T-helper 1 cell (primary cell): ENCODE data around the gene GRM2.

Experiments
- DNase-seq, 5 donors: peaks; one replicate each; pipeline ENCODE4 v3.0.0-alpha.2; 2012 to 2020

Gene GRM2

GRCh38 chr3:51680663-51681230 lies 26.1 kb upstream of the GRM2 start:
- DNase-seq = no peak

GRCh38 chr3:51681453-51681852 lies 25.4 kb upstream of the GRM2 start:
- peak in 4 of 5 donors; percentile 25 to 84 (median 38) for DNase-seq

GRCh38 chr3:51682079-51682478 lies 24.8 kb upstream of the GRM2 start:
- DNase-seq = peak; percentile 32 to 93 (median 65)

- no peak for DNase-seq
Observed at GRCh38 chr3:51682526-51682925, 24.3 kb upstream of the GRM2 start.

DNA sequence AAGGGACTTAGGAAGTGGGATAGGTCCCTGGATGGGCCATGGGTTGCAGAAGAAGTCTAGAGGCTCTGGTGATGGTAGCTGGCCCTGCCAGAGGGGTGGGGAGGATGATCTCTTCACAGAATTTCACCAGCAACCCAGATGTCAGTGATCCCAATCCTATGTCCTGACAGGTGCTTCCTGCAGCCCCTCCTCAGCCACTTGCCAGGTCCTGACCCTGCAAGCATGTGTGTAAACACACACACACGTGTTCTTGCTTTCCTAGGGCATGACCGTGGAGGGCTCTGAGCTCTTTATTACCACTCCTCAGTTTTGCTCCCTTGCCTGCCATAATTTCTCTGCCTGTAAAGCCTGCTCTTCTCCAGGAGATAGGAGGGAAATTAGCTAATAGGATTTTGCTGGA lies 23.3 kb upstream of the GRM2 start:
- no peak for DNase-seq

DNA sequence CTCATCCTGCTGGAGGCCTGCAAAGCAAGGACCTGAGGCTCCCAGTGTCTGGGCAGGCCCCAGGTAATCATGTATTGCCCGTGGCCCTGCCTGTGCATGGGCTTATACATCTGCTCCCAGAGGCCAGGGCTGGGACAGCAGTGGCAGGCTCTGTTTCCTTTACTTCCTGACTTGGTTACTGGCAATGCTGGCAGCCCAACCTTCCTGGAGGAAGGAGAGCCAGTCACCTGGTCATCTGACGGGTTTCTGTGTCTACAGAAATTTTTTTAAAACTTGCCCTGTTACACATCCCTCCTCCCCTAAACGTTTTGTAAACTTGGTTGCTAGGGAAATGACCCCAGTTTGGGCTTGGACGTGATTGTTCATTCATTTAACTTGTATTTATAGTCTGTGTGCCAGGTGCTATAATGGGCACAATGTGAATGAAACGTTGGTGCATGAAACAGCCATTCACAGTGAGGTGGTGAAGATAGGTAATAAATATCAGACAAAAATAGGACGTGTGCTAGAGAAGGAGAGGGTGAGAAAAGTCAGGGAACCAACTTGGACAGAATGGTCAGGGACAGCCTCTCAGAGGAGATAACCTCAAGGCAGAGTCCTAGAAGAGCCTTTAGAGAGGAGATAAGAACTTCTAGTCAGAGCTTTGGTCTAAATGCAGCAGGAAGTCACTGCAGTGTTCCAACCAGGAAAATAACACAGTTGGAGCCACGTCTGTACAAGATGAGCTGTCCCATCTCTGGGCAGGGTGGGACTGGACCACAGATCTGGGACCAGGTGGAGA lies 21.7 kb upstream of the GRM2 start:
- peak in 1 of 5 donors; percentile 40 for DNase-seq

DNA sequence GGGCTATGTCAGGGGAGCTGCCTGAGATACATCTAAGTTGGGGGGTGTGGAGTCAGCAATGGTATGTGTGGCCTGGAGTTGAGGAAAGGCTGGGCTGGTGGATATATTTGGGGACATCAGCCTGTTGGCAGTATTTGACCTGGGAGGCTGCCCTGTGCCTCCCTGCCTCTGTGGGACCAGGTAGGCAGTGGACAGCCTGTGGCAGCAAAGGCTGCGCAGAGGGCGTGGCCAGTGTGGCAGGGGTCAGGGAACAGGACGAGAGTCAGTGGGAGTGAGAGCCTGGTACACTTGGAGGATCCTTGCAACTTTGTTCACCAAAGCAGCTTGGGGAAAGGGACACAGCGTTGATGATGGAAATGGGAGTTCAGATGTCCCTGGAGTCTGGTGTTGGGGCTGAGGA lies 20.8 kb upstream of the GRM2 start:
- no peak for DNase-seq

GRCh38 chr3:51686512-51687215 lies 20.2 kb upstream of the GRM2 start:
- peak; percentile 71 to 97 (median 76) for DNase-seq

GRCh38 chr3:51687431-51688205 lies 19.2 kb upstream of the GRM2 start:
- no peak for DNase-seq

DNA sequence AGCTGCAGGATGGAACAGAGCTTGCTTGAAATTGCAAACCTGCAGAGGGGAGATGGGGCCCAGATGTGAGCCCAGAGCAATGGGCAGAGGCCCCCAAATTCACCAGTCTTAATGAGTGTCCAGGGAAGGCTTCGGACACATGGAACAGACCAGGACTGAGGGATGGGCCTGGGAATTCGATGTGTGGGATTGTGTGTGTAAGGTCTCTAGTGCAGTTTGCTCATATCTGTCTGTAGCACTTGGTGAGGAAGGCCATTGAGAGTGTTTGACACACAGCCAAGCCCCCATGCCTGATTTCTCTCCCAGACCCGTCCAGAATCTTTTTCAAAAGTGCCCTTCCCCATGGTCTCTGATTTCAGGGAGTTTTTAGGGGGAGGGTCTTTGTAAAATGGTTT lies 18.7 kb upstream of the GRM2 start:
- DNase-seq = no peak

- DNase-seq = no peak
Observed at GRCh38 chr3:51691021-51691420, 15.8 kb upstream of the GRM2 start.

- no peak for DNase-seq
Observed at GRCh38 chr3:51691949-51692348, 14.9 kb upstream of the GRM2 start.

GRCh38 chr3:51692980-51693395 lies 13.9 kb upstream of the GRM2 start:
- DNase-seq = no peak

GRCh38 chr3:51696954-51697353 lies 9.9 kb upstream of the GRM2 start:
- DNase-seq = no peak

- no peak for DNase-seq
Observed at GRCh38 chr3:51698209-51698608, 8.7 kb upstream of the GRM2 start.

DNA sequence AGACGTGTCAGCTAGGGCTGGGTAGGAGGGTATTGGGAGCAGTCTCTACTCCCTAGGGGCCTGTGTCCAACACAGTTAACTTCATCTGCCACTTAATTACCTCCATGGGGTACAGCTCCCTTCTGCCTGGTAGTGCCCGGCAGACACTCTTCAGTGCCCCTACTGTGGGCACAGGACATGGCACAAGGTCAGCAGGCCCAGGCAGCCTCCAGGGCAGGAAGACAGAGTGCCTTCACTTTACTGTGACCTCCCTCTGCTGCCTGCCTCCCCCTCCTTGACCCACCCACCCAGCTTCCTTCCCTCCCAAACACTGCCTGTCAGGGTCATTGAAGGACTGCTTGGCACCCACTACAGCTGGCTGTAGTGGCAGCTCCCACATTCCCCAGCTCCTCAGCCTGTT lies 6.5 kb upstream of the GRM2 start:
- DNase-seq = no peak

GRCh38 chr3:51702156-51702555 lies 4.7 kb upstream of the GRM2 start:
- no peak for DNase-seq

GRCh38 chr3:51703068-51703760 lies 3.7 kb upstream of the GRM2 start:
- no peak for DNase-seq

DNA sequence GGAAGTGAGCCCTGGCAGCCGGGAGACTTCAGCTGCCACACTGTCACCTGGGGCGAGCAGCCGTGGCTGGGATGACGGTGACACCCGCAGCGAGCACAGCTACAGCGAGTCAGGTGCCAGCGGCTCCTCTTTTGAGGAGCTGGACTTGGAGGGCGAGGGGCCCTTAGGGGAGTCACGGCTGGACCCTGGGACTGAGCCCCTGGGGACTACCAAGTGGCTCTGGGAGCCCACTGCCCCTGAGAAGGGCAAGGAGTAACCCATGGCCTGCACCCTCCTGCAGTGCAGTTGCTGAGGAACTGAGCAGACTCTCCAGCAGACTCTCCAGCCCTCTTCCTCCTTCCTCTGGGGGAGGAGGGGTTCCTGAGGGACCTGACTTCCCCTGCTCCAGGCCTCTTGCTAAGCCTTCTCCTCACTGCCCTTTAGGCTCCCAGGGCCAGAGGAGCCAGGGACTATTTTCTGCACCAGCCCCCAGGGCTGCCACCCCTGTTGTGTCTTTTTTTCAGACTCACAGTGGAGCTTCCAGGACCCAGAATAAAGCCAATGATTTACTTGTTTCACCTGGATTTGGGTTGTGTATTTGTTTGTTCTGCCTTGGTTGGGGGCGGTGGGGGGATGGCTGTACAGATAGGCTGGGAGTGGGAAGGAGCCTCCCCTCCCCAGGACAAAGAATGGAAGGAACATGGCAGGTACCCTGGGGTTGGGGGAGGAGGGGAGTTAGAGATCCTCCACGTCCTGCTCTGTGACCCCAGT lies 2.9 kb upstream of the GRM2 start:
- DNase-seq = no peak

DNA sequence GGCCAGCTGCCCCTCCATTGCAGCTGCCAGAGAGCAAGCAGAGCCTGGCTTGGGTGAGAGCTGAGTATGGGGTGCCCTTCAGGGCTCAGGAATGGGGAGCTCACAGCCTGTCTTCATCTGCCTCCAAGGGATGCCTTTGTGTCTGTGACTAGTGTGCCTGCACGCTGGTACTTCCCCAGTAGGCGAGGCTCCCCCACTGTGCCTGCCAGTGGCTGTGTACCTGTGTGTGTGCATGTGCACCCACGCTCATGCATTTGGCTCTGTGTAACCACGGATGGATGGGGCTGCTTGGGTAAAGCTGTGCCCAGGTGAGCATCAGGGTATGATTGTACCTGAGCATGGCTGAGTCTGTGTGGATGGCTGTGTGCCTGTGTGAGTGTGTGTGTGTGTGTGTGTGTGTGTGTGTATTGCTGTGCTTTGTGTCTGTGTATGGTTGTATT lies 2.3 kb upstream of the GRM2 start:
- DNase-seq = no peak

DNA sequence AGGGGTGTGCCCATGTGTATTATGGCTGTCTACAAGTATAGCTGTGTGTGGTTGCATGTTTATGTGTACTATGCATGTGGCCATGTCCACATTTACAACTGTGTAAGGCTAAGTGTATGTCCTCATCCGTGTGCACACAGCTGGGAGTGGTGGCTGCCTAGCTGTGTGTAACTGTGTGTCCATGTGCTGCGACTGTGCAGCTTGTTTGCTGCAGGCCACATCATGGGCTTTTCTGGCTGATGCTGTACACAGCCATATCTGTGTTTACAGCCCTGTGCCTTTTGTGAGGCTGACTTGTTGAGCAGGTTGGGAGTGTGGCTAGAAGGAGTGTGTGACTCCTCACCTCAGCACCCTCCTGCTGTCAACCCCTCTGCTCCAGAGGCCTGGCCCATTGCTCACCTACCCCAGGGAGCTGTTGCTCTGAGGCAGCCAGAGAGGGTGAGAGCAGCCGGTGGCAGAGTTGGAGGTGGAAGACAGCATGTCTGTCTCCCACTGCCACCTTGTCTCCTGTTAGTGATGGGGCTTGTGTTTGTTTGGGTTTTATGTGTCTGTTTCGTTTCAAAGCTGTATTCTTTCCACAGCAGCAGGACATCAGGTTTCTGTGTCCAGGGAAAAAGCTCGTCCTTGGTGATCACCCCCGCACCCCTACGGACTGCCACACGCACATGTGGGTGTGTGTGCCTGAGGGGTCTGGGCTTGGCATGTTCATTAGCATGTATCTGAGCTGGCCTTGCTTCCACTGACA lies 1.4 kb upstream of the GRM2 start:
- no peak for DNase-seq
